Measurements from ENCODE around the gene HTR3A. TPM values are rescaled to one million over a fixed set of nuclear protein-coding genes. Genes with fewer than 3 reads are reported as not detected.

Gene HTR3A
- total RNA-seq, 1 donor from 2014 or later = 14.5 TPM

DNA sequence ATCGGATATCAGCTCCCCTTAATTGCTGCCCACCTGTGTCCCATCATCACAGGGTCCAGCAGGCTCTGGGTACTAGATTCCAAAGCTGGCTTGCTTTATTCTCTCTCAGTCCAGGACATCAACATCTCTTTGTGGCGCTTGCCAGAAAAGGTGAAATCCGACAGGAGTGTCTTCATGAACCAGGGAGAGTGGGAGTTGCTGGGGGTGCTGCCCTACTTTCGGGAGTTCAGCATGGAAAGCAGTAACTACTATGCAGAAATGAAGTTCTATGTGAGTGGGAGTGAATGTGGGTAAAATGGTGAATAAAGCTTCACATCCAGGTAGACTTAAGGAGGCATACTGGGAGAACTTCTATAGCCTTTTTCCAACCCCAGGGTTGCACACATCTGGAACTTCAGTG is 11.0 kb downstream of the HTR3A start:
- TF ChIP-seq, protein P1, sequence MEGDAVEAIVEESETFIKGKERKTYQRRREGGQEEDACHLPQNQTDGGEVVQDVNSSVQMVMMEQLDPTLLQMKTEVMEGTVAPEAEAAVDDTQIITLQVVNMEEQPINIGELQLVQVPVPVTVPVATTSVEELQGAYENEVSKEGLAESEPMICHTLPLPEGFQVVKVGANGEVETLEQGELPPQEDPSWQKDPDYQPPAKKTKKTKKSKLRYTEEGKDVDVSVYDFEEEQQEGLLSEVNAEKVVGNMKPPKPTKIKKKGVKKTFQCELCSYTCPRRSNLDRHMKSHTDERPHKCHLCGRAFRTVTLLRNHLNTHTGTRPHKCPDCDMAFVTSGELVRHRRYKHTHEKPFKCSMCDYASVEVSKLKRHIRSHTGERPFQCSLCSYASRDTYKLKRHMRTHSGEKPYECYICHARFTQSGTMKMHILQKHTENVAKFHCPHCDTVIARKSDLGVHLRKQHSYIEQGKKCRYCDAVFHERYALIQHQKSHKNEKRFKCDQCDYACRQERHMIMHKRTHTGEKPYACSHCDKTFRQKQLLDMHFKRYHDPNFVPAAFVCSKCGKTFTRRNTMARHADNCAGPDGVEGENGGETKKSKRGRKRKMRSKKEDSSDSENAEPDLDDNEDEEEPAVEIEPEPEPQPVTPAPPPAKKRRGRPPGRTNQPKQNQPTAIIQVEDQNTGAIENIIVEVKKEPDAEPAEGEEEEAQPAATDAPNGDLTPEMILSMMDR (IDR thresholded peaks at IDR 0.05; ENCODE audit: partially characterized antibody, unreplicated experiment) = no peak
- Mint-ChIP-seq H3K36me3 (ENCODE audit: unreplicated experiment) (no peaks in the 10 kb centered on the region), H3K27me3 (ENCODE audit: unreplicated experiment) (peaks cover 4% of the 10 kb centered on the region), H3K4me3 (ENCODE audit: unreplicated experiment) (no peak overlapping the region), H3K4me1 (ENCODE audit: low read depth, unreplicated experiment) (no peaks in the 10 kb centered on the region), H3K27ac (ENCODE audit: unreplicated experiment) (no peak overlapping the region), H3K9me3 (ENCODE audit: unreplicated experiment) (no peaks in the 10 kb centered on the region)
- DNase-seq = no peak

DNA sequence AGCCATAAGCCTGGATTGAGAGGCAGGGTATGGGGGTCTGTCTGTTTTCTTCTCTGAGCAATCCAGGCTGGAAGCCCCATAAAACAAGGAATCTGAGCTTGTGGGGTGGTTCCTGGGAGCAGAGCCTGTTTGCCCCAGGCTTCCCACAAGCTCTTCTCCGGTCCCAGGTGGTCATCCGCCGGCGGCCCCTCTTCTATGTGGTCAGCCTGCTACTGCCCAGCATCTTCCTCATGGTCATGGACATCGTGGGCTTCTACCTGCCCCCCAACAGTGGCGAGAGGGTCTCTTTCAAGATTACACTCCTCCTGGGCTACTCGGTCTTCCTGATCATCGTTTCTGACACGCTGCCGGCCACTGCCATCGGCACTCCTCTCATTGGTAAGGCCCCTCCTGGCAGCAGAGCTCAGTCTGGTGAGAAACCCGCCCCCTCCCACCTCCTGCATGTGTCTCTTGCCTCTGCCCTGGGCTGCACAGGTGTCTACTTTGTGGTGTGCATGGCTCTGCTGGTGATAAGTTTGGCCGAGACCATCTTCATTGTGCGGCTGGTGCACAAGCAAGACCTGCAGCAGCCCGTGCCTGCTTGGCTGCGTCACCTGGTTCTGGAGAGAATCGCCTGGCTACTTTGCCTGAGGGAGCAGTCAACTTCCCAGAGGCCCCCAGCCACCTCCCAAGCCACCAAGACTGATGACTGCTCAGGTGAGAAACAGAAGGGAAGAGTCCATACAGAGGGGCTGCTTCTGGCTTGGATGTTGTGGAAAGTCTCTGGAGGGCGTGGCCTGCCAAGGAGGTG is 11.6 kb downstream of the HTR3A start:
- Mint-ChIP-seq H3K27ac (ENCODE audit: unreplicated experiment) (no peak overlapping the region), H3K9me3 (ENCODE audit: unreplicated experiment) (no peaks in the 10 kb centered on the region), H3K36me3 (ENCODE audit: unreplicated experiment) (no peaks in the 10 kb centered on the region), H3K4me3 (ENCODE audit: unreplicated experiment) (no peak overlapping the region), H3K27me3 (ENCODE audit: unreplicated experiment) (peaks cover 4% of the 10 kb centered on the region), H3K4me1 (ENCODE audit: low read depth, unreplicated experiment) (no peaks in the 10 kb centered on the region)
- DNase-seq = no peak
- TF ChIP-seq, protein P1 (IDR thresholded peaks at IDR 0.05; ENCODE audit: partially characterized antibody, unreplicated experiment) = no peak

DNA sequence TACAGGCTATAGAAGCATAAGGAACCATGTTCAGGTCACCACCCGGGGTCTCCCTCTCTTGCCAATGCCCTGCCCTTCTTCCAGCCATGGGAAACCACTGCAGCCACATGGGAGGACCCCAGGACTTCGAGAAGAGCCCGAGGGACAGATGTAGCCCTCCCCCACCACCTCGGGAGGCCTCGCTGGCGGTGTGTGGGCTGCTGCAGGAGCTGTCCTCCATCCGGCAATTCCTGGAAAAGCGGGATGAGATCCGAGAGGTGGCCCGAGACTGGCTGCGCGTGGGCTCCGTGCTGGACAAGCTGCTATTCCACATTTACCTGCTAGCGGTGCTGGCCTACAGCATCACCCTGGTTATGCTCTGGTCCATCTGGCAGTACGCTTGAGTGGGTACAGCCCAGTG is 14.5 kb downstream of the HTR3A start:
- Mint-ChIP-seq H3K27me3 (ENCODE audit: unreplicated experiment) (peaks cover 2% of the 10 kb centered on the region), H3K4me3 (ENCODE audit: unreplicated experiment) (no peak overlapping the region), H3K36me3 (ENCODE audit: unreplicated experiment) (no peaks in the 10 kb centered on the region), H3K9me3 (ENCODE audit: unreplicated experiment) (no peaks in the 10 kb centered on the region), H3K27ac (ENCODE audit: unreplicated experiment) (no peak overlapping the region), H3K4me1 (ENCODE audit: low read depth, unreplicated experiment) (peaks cover 9% of the 10 kb centered on the region)
- TF ChIP-seq, protein P1 (IDR thresholded peaks at IDR 0.05; ENCODE audit: partially characterized antibody, unreplicated experiment) = no peak
- no peak for DNase-seq

DNA sequence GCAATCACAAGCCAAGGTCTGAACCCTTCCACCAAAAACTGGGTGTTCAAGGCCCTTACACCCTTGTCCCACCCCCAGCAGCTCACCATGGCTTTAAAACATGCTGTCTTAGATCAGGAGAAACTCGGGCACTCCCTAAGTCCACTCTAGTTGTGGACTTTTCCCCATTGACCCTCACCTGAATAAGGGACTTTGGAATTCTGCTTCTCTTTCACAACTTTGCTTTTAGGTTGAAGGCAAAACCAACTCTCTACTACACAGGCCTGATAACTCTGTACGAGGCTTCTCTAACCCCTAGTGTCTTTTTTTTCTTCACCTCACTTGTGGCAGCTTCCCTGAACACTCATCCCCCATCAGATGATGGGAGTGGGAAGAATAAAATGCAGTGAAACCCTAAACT is 15.0 kb downstream of the HTR3A start:
- H3K27ac Mint-ChIP-seq (ENCODE audit: unreplicated experiment) = no peak overlapping the region
- TF ChIP-seq, protein P1 (IDR thresholded peaks at IDR 0.05; ENCODE audit: partially characterized antibody, unreplicated experiment) = no peak
- H3K4me1 Mint-ChIP-seq (ENCODE audit: low read depth, unreplicated experiment) = peaks cover 9% of the 10 kb centered on the region
- H3K27me3 Mint-ChIP-seq (ENCODE audit: unreplicated experiment) = peaks cover 2% of the 10 kb centered on the region
- H3K9me3 Mint-ChIP-seq (ENCODE audit: unreplicated experiment) = no peaks in the 10 kb centered on the region
- no peaks in the 10 kb centered on the region for H3K36me3 Mint-ChIP-seq (ENCODE audit: unreplicated experiment)
- DNase-seq = no peak
- H3K4me3 Mint-ChIP-seq (ENCODE audit: unreplicated experiment) = no peak overlapping the region

DNA sequence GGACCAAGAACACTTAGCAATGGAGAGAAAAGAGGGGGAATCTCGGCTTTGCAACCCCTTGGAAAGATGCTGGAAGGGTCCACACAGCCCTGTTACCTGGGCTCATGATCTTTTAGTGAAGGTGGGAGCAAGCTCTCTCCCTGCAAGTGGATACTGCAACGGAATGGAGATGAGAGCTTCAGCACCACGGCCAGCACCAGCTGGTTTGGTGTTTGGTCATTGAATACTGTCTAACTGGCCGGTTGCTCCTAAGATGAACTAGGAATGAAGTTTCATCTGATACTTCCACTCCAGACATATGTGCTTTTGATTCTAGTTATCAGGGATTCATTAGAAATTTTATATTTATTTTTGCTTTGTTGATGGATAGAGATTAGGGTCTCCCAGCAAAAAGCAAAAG is 16.3 kb downstream of the HTR3A start:
- Mint-ChIP-seq H3K27ac (ENCODE audit: unreplicated experiment) (no peak overlapping the region), H3K27me3 (ENCODE audit: unreplicated experiment) (no peaks in the 10 kb centered on the region), H3K4me1 (ENCODE audit: low read depth, unreplicated experiment) (peaks cover 9% of the 10 kb centered on the region), H3K36me3 (ENCODE audit: unreplicated experiment) (no peaks in the 10 kb centered on the region), H3K4me3 (ENCODE audit: unreplicated experiment) (no peak overlapping the region), H3K9me3 (ENCODE audit: unreplicated experiment) (no peaks in the 10 kb centered on the region)
- DNase-seq = no peak
- TF ChIP-seq, protein P1 (IDR thresholded peaks at IDR 0.05; ENCODE audit: partially characterized antibody, unreplicated experiment) = no peak
